ENCODE results near the gene COL23A1.
A peak's percentile ranks its signal among the peaks of the same experiment; 100 is the strongest.

The COL23A1 gene

GRCh38 chr5:178213748-178214151 is 376.4 kb downstream of the COL23A1 start:
- peak in 1 of 2 experiments; percentile 15 for DNase-seq

DNA sequence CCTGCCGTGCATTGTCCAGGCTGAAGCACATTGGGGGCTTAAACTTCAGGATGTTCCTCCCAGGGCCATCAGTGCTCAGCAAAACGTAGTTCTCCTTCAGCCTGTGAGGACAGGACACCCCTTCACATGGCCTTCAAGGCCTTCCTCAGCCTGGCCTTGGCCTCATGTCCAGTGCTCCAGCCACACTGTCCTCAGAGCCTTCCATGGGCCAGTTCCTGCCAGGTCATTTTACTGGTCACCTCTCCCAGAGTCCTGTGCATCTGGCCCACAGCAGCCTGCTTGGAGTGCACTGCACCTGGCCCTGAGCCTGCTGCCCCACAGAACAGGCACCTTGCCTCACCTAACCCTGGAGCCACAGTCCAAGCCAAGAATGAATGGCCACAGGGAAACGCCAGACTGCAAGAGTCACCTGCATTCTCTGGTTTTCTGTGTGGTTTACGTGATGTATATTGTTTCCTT is 377.2 kb downstream of the COL23A1 start:
- DNase-seq: no peak

GRCh38 chr5:178212241-178213002 is 377.8 kb downstream of the COL23A1 start:
- no peak for DNase-seq

GRCh38 chr5:178211095-178212048 is 378.8 kb downstream of the COL23A1 start:
- no peak for DNase-seq

- no peak for DNase-seq
Measured at GRCh38 chr5:178210686-178211085, 379.5 kb downstream of the COL23A1 start.

- DNase-seq: no peak
Measured at GRCh38 chr5:178210073-178210535, 380.1 kb downstream of the COL23A1 start.

DNA sequence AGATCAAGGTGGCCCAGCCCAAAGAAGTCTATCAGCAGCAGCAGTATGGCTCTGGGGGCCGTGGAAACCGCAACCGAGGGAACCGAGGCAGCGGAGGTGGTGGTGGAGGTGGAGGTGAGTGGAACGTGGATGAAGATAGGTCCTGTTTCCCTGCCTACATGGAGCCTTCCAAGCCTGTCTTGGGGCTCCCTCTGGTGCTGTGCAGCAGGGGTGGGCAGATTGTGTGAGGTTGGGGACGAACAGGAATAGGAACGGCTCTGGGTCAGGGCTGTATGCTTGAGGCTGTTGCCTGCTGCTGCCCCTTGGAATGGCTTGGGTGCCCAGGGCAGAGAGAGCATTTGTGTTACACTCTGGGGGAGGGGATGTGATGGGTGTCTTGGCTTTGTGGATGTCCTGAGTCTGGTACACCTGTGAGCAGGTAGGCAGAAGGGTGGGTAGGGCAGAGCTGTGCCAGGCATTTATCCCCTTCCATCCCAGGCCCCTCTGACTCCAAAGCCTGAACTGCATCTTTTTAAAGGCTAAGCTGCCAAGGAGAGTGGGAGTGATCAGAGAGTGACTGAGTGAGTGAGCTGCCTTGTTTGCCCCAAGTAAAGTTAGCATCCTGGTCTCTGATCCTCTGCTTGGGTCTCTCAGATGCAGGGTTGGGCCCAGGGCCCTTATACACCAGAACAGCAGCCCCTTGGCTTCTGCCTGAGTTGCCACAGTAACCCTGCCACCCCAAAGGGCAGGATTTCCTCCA is 380.7 kb downstream of the COL23A1 start:
- no peak for DNase-seq

DNA sequence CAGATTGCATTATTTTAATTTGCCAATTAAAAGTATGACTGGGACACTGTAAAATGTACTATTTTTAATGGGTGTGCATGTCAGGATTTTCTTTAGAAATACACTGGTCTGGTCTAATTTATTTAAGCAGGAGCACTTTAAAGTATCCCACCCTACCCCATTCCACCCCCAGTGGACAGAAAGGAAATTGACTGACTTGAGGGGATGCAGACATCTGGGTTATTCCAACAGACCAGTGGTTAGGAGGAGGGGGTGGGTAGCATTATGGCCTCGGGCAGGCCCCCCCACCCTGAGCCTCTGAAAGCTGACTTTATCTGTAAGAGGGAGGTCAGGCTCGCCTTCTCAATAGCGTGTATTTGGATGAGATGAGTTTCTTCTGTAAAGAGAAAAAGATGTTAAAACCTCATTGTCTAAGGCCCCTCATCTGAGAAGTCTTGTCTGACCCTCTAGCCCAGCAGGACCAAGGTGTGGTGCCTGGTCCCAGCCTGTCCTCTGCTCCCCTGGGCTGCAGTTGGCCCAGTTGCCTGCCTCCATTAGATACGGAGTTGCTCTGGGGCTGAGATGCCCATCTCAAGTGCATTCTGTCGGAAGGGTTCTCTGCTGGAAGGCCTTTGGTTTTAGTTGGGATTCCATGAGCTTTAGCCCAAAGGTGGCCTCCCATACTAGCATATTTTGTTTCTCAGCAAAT is 381.5 kb downstream of the COL23A1 start:
- DNase-seq: no peak

DNA sequence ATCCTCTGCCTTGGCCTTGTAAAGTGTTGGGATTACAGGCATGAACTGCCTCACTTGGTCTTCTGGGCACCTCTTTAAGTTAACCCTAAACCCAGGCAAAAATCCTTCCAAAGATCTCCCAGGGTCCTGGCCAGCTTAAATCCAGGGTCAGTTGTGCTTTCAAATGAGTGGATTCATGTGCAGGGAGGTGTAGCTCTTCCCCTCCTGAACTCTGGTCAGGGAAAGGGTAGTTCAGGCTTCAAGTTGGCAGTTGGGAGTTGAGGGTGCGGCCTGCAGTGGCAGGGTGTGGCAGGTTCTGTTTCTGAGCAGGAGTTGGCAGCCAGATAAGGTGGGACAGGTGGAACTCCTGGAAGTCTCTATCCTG is 382.3 kb downstream of the COL23A1 start:
- DNase-seq: no peak

- no peak for DNase-seq
Measured at GRCh38 chr5:178207183-178207916, 382.8 kb downstream of the COL23A1 start.

DNA sequence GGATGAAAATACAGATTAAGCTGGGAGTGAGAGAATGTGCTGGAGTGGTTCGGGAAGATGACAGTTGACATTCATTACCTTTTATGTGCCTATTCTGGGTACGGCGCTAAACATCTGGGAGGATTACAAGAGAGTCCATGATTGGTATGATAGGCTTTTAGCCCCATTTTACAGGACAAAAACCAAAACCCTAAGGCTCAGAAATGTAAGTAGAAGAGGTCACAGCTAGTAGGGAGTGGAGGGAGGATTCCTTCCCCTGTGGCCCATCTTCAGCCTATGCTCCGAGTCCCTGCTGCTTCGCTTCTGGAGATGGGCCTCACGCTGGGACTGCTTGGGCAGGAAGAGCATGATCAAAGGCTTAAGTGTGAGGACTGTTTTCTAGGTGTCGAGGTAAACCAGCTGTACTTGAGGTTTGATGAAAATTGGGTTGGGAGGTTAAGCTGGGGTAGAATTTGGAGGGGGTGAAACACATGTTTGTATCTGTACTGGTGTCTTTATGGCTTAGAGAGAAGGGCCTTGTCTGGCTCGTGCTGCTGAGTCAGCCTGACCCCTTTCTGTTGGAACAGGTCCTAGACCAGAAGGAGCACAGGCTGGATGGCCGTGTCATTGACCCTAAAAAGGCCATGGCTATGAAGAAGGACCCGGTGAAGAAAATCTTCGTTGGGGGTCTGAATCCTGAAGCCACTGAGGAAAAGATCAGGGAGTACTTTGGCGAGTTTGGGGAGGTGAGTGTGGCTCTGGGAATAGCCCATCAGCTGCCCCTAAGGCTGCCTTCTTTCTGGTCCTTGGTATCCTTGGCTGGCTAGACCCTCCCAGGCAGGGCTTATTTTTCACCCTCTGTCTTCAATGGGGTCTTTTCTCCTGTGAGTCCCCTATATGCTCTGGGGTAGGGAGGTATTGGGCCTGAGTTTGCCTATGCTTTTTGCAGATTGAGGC is 383.8 kb downstream of the COL23A1 start:
- no peak for DNase-seq

- no peak for DNase-seq
Measured at GRCh38 chr5:178205749-178206047, 384.5 kb downstream of the COL23A1 start.

GRCh38 chr5:178204935-178205748 is 385.1 kb downstream of the COL23A1 start:
- DNase-seq: peak in 1 of 2 experiments; percentile 65

- peak; percentile 80 to 93 for DNase-seq
Measured at GRCh38 chr5:178204182-178204934, 385.8 kb downstream of the COL23A1 start, which contains the start of gene HNRNPAB. TSS of gene HNRNPAB (plus strand) at chr5:178204533. CDS start at chr5:178204838, 305 bp downstream.

GRCh38 chr5:178203670-178204181 is 386.5 kb downstream of the COL23A1 start:
- peak in 1 of 2 experiments; percentile 55 for DNase-seq

GRCh38 chr5:178202541-178202940 is 387.7 kb downstream of the COL23A1 start:
- no peak for DNase-seq

DNA sequence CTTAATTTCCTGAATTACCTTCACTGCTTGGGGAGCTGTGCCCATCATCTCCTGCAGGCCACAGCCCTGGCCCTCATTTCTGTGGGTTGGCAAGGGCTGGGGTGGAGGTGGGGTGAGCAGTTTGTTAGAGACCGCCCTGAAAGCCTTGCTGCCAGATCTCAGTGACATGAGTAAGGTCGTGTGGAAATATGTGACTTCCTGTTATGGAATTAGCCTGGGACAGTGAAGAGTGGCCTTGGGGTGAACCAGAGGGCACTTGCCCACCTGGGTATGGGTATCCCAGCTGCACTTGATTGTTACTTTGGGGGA is 388.3 kb downstream of the COL23A1 start:
- no peak for DNase-seq

DNA sequence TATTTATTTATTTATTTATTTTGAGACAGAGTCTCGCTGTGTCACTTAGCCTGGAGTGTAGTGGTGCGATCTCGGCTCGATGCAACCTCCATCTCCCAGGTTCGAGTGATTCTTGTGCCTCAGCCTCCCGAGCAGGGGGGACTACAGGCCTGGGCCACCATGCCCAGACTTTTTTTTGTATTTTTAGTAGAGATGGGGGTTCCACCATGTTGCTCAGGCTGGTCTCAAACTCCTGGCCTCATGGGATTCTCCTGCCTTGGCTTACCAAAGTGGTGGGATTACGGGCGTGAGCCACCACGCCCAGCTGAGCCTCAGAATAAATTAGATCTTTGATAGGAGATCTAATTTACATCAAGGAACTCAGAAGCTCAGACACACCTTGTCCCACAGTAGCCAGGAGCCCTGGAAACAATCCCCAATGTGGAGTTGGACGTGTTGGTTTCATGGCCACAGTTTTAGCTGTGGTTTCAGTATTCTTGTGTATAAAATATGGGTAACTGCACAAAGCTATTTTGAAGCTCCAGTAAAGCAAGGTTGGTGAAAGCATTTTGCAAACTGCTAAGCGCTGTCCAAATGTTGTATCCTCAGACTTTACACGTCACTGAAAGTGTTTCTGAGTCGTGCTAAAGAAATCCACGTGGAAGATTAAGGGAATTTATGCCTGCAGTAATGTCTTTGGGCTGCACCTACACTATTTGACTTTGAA is 388.8 kb downstream of the COL23A1 start:
- DNase-seq: no peak

Data from NCI-H526 (cell line).